UCSD-AML1 (cell line): ENCODE data around the gene ZNF77.
"Not testable (repeated sequence)": the region's sequence is repeated elsewhere in the genome, so short reads cannot be mapped to it uniquely, and the experiment has no call there.

ENCODE experiments used
- DNase-seq: peaks from one replicate; lab custom pipeline; 2025; ENCODE audit not compliant: unreplicated experiment; lab: John Stamatoyannopoulos, UW

ZNF77 gene

DNA sequence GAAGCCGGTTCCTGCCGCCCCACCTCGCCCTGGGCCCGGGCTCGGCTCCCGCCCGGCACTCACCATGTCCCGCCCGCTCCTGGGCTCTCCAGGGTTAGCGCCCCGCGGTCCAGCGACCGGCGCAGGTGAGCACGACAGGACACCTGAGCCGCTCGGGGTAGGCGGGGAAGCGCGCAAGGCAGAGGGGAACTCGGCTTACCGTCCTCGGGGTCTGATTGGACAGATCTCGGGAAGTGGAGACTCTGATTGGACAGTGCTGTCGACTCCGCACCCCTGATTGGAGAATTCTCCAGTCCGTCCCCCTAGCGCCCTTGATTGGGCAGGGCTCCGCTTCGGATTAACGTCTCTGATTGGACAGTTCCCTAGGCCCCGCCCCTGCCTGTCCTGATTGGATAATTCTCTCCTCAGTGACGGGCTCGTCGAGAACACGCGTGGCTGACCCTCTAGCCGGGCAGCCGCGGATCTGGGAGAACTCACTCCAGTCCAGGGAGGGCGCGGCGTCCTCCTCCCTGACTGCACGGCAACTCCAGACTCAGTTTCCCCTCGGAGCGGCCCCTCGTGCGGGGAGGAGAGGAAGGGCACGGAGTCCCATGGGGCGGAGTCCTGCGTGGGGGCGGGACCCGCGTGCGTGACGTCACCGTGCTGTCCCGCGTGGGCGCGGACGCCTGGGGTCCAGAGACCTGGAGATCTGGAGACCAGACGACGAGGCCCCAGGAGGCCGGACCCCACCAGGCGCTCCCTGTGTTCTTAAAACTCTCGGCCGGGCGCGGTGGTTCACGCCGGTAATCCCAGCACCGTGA is at the start of gene ZNF77:
TSS of gene ZNF77 (minus strand) at position 197 of the 800 bp plus-strand sequence. CDS start at position 66, 131 bp downstream.
- DNase-seq: peak; percentile 97

GRCh38 chr19:2993579-2993978 is 48.8 kb upstream of the ZNF77 start:
- no peak for DNase-seq

DNA sequence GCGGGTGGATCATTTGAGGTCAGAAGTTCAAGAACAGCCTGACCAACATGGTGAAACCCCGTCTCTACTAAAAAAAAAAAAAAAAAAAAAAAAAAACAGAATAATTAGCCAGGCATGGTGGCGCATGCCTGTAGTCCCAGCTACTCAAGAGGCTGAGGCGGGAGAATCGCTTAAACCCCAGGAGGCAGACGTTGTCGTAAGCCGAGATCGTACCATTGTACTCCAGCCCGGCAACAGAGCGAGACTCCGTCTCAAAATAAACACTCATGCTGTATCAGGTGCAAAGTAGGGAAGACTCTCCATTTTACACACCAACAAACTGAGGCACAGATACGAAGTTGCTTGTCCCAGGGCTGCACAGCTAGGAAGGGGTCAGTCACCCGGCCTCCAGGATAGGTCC is 48.2 kb upstream of the ZNF77 start:
- no peak for DNase-seq

GRCh38 chr19:2992333-2992732 is 47.6 kb upstream of the ZNF77 start:
- not testable (repeated sequence) for DNase-seq

GRCh38 chr19:2989236-2989946 is 44.6 kb upstream of the ZNF77 start:
- no peak for DNase-seq

DNA sequence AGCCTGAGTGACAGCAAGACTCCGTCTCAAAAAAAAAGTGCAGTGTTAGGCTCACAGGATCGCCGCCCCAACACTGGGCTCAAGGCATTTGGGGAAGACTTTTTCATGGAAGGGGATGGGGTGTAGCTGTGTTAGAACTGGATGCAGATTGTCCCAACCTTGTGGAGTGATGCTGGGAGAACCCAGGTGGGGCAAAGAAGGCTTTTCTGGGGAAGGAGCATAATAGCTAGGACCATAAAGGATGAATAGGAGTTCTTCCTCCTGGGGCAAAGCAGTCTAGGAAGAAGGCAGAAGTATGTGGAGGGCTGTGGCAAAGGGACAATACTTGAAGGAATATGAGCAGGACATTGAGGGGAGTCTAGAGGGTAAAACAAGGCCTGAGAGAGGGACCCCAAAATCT is 43.8 kb upstream of the ZNF77 start:
- no peak for DNase-seq

DNA sequence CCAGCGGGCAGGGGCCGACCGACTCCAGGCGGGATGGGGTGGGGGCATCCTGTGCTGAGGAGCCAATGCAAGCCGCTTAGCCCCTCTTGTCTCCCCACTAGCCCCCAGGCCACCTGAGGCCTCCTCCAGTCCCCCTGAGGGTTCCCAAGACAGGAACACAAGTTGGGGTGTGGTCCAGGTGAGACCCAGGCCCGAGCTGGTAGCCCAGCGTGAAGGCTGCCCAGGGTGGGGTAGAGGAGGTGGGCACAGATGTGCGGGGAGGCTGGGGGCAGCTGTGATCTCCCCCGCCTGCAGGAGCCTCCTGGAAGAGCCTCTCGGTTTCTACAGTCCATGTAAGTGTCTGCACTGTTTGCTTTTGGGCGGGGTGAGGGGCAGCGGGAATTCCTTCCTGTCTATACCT is 43.0 kb upstream of the ZNF77 start:
- DNase-seq: no peak

DNA sequence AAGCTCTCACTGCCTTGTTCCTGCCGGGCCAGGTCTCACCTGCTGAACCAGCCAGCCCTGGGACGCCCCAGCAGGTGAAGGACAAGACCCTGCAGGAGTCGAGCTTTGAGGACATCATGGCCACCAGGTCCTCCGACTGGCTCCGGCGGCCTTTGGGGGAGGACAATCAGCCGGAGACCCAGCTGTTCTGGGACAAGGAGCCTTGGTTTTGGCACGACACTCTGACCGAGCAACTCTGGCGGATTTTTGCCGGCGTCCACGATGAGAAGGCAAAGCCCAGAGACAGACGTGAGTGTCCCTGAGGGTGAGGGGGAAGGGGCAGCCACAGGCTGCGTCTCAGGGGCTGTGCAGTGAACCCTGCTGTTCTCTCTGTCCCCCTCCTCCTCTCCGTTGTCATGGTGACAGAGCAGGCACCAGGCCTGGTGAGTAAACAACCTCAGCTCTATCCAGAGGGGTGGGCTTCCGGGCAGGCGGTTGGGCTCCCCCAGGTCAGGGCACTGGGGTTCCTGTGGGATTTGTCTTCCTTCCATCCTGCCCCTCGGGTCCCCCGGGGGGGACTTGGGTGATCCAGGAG is 42.3 kb upstream of the ZNF77 start:
- no peak for DNase-seq

GRCh38 chr19:2984215-2984528 is 39.4 kb upstream of the ZNF77 start:
- DNase-seq: no peak

- peak; percentile 17 for DNase-seq
Observed at GRCh38 chr19:2983351-2984214, 38.8 kb upstream of the ZNF77 start.

DNA sequence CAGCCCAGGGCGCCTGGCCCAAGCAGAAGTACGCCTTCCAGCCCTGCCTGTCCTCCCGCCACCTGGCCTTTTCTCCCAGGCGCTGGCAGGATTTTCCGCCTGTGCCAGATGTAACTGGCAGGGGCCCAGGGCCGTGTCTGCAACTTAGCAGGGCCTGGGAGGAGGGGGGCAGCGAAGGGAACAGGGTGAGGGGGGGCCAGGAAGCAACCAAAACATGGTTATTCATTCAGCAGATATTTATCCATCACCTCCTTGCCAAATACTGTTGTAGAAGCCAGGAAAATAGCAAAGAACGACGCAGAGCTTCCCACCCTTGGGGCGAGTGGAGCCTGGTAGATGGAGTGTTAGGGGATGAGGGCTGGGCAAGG is 38.2 kb upstream of the ZNF77 start:
- DNase-seq: no peak

GRCh38 chr19:2982561-2982960 is 37.8 kb upstream of the ZNF77 start:
- DNase-seq: no peak

DNA sequence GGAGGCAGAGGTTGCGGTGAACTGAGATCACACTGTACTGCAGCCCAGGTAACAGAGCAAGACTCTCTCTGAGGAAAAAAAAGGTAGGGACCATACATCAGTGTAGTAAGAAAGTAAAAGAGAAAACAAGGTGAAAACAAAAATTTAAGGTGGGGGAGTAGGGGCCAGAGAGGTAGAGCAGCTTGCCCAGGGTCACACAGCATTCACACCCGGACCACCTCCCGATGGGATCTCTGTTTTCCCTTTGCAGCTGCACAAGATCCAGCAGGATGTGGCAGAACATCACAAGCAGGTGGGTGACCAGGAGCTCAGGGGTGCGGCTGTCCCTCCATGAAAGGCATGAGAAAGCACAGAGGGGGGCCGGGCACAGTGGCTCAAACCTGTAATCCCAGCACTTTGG is 37.1 kb upstream of the ZNF77 start:
- no peak for DNase-seq

GRCh38 chr19:2978772-2979171 is 34.0 kb upstream of the ZNF77 start:
- DNase-seq: no peak

DNA sequence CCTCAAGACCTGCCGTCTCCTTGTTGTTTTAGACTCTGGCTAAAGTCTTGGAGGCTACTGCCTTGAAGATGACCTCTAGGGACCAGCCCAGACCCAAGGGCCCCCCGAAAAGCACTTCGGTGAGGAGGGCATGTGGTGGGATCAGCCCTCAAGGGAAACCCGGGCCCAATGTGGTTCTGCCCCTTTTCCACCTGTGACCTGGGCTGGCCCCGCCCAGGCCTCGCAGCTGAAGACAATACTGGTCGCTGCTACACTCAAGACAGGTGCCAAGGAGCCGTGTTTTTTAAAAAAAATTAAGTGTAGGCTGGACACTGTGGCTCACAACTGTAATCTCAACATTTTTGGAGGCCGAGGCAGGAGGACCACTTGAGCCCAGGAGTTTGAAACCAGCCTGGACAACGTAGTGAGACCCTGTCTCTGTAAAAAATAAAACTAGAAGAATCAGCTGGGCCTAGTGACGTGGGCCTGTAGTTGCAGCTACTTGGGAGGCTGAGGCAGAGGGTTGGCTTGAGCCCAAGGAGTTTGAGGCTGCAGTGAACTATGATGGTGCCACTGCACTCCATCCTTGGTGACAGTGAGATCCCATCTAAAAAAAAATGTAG is 33.5 kb upstream of the ZNF77 start:
- no peak for DNase-seq

- no peak for DNase-seq
Observed at GRCh38 chr19:2977746-2978138, 33.0 kb upstream of the ZNF77 start.

- peak; percentile 96 for DNase-seq
Observed at GRCh38 chr19:2977001-2977745, 32.4 kb upstream of the ZNF77 start, which contains the start of gene TLE6. TSS of gene TLE6 (plus strand) at chr19:2977564. CDS start at chr19:2978234, 670 bp downstream.

DNA sequence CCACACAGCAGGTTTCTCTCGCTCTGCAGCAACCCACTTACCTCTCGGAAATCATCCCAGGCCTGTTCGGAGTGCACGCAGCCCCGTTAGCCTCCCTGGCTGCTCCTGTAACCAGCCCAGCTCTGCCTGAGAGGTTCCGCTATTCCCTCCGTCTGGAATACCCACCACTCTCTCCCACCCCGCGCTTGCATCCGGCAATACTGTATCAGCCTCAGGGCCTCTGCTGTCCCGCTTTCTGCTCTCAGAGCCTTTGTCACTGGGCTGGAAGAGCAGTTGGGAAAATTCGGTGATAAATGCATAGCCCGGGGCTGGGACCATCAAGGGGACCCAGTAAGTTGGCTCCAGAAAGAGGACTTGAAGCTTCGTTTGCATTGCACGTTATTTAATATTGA is 31.8 kb upstream of the ZNF77 start:
- DNase-seq: no peak

GRCh38 chr19:2974342-2975041 is 29.7 kb upstream of the ZNF77 start:
- peak; percentile 67 for DNase-seq

GRCh38 chr19:2973229-2973628 is 28.5 kb upstream of the ZNF77 start:
- DNase-seq: no peak
